ENCODE measurements around the gene MET.
"Not testable (repeated sequence)": the region's sequence is repeated elsewhere in the genome, so short reads cannot be mapped to it uniquely, and the experiment has no call there.

The MET gene

DNA sequence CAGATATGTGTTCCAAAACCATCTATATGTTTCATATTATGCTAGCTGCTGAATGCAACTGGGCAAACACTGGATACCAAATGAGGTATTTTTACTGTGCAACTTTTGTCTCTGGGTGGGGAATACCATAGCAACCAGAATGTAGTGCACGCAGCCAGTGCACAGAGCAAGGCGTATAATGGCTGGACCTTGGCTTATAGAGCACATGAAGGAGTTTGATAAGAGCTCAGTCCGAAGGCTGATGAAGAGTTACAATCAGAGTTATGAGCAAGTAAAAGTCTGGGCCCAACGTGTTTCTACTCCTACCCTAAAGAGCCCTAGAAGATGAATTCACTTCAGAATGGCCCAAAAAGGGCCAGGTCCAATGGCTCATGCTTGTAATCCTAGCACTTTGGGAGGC, 82.2 kb downstream of the MET start:
- no peak for DNase-seq

DNA sequence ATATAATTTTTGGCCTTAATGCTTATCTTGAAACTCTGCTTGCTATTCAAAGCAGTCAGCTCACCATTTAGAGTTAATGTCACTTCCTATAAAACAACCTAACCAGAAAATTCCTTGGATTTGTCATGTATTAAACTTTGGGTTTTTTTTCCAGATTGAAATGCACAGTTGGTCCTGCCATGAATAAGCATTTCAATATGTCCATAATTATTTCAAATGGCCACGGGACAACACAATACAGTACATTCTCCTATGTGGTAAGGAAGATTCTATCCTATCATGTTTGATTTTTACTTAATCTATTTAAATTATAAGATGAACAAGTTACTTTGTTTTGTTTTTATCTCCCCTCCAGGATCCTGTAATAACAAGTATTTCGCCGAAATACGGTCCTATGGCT, 85.3 kb downstream of the MET start:
- no peak for DNase-seq

DNA sequence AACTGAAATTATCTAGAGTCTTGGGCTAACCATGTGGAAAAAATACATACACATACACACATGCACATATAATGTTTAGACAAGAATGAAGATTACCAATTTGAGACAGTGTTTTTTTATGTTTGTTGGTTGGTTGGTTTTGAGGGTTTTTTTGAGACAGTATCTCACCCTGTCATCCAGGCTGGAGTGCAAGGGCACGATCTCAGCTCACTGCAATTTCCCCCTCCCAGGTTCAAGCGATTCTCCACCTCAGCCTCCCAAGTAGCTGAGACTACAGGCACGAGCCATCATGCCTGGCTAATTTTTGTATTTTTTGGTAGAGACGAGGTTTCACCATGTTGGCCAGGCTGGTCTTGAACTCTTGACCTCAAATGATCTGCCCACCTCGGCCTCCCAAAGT, 87.6 kb downstream of the MET start:
- DNase-seq, result not testable (repeated sequence)

DNA sequence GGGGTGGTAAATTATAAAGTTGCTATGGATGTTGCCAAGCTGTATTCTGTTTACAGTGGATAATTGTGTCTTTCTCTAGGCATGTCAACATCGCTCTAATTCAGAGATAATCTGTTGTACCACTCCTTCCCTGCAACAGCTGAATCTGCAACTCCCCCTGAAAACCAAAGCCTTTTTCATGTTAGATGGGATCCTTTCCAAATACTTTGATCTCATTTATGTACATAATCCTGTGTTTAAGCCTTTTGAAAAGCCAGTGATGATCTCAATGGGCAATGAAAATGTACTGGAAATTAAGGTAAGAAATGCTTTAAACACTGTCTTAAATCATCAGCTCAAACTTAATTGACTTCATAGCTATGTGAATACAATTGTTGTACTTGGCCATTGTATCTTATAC, 91.0 kb downstream of the MET start:
- DNase-seq, result no peak

DNA sequence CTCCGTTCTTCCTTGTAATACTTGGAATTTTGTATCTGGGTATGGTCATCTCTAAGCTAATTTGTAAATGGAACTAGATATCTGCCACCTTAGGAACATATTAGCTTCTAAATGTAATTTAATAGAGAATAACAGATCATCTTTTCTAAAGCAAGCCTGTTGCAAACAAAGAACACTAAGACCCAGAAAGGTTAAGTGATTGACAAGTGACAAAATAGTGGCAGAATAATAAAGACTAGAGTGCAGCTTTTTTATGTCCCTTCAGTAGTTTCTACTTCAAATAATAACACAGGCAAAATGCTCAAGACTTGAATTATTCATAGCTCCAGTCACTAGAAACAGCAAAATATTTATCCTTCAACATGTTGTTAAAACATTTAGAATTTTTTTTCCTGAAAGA, 91.7 kb downstream of the MET start:
- no peak for DNase-seq

DNA sequence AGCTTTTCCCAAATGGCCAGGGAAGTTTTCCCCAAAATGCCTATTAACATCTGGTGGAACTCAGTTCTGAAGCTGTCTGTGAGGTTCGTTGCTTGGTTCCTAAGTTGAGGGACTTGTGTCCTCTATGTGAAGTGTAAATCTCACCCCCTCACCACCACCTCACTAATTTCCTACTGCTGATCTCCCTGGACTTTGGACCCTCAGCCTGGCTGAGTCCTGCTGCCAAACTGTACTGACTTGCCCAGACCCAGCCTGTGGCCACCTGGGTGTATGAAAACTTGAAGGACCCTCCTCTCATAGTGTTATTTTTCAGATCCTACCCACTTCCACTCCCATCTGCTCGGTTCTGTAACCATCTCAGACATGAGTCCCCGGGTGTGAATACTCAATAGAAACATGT, 94.9 kb downstream of the MET start:
- no peak for DNase-seq

DNA sequence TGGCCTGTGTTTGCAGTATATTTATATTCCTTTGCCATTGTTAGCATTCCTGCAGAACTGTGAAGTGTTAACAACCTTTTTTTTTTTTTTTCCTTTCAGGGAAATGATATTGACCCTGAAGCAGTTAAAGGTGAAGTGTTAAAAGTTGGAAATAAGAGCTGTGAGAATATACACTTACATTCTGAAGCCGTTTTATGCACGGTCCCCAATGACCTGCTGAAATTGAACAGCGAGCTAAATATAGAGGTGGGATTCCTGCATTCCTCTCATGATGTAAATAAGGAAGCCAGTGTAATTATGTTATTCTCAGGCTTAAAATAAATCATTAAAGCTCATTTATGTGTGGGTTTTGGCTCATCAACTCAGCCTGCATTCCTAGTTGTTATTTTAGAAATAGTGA, 97.5 kb downstream of the MET start:
- DNase-seq, result no peak

DNA sequence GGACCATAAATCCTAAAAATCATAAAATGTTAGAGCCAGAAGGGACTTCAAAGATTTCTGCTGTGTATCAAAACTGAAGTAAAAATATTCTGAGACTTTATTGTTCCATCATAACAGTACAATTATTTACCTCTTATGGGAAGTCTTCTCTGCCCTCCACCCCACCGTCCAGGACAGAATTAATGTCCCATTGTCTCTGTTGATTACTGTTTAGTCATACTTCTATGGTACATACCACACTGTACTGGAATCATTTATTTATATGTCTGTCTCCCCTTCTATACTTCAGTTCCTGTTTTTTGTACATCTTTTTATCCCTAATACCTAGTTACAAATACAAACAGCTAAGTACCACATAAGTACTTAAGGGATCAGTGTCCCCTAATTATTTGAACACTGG, 98.9 kb downstream of the MET start:
- no peak for DNase-seq

DNA sequence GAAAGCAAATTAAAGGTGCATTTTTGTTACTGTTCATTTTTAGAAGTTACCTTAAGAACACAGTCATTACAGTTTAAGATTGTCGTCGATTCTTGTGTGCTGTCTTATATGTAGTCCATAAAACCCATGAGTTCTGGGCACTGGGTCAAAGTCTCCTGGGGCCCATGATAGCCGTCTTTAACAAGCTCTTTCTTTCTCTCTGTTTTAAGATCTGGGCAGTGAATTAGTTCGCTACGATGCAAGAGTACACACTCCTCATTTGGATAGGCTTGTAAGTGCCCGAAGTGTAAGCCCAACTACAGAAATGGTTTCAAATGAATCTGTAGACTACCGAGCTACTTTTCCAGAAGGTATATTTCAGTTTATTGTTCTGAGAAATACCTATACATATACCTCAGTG, 99.6 kb downstream of the MET start:
- DNase-seq, result no peak

DNA sequence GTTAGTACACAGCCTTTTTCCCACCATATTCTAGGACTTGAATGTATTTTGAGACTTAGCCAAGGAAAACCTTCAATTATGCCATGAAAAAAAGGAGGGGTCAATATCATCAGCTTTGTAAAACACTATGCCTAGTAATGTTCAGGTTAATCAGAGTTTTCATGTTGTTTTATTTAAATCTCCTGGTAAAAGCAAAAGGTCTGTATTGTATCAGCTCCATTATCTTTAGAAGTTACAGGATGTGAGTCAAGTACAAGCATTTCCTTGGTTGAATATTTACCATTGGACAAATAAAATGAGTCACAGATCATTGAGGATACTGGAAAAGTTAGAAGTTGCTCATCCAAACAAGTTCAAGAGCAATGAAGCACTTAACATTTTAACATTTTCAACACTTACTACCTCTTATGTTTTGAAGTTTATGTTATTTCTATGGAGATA, 100.4 kb downstream of the MET start:
- no peak for DNase-seq

DNA sequence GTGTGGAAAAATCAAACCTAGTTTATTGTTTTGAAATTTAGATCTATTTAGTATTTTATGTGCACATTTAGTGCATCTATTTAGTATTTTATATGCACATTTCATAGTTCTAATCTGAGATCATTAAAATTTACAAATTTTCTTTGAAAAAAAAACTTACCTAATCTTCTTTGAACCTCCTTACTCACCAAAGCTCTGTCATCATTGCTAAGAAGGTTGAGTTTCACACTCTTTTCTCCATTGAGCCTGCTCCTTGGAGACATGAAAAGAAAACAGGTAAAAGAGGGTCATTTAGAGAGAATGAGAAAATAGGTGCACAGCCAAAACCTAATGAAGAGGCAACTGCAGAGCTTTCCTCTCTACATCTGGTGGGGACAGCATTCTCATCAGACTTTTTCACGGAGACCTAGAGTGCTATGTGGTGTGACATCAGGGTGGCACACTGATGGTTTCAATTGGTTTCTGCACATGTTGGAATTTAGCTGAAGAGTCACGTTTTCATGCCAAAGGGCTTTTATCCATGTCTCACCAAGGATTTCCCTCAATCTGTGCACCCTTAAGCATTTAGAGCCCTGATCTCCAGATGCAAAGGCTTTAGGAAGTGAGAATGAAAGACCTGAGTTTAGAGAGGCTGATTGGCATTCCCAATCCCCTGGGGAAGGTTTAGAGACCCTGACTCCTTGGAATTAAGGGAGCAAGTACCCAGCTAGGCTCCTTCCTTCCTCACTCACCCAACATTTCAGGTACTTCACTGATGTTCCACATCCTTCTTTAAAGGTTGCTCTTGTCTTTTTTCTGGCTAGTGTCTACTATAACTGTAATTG, 101.1 kb downstream of the MET start:
- DNase-seq, result no peak

DNA sequence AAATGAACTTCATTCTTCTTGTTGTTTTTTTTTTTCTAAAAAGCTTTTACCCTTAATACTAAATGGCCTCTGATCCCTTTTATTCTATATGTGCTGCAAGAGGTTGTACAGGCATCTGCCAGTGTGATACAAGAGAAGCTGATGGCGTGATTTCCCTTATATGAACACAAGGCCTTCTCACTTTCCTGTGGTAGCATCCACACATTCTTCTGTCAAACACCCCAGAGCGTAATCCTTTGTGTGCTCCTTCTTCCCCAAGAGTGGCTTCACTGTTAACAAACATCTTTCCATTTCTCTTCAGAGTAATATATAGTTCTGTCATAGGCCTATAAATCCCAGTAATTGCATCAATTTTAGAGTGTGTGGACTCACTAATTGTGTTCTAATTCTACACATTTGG, 104.0 kb downstream of the MET start:
- no peak for DNase-seq

DNA sequence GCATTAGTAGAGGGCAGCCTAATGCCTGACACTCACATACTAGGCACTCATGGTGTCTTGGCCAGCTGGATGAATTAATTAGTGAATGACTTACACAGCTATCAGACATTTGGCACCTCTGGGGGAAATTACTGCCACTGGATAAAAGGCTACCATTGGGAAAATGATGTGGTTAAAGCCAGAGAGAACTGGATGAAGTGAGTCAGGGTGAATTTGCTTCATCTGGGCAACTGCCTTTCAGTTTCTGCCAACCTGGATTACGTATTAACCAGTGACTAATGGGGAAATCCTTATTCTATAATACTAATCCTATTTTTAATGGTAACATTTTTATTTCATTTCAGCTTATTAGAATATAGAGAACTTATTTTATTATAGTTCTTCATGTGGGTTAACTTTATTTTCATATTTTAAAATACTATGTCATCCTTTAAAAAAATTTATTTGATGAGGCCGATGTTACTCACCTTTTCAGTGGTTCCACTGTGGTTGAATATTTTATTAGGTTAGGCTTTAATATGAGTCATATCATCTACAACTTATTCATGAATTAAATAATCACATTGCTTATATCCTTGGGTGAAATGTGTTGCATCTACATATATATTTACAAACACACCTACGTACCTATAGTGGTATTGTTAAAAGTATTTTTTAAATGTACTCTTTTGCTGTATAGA, 104.8 kb downstream of the MET start:
- no peak for DNase-seq

DNA sequence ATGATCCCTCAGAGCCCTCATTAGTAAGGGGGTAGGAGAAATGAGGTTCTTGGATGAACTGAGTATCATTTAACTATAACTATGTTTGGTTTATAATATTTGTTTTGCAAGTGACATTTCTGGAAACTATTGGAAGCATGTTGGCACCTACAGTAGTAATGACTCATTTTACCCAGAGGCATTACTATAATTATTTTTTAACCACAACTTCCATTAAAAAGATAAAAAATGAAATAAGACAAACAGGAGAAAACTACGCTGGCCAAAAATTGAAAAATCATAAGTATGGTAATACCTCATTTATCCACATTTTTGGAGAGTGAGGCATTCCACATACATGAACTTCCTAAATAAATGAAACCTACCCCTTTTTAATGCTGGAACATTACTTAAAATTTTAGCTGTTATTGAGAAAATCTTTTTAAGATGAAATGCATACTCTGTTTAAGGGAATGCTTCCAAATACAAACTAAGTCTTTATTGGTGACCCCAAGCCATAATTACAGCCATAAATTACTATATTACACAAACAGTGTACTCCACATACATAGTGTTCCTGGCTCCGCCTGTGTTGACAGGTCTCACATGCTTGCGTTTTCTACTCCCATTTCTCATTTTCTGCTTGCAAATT, 105.8 kb downstream of the MET start:
- DNase-seq, result no peak

DNA sequence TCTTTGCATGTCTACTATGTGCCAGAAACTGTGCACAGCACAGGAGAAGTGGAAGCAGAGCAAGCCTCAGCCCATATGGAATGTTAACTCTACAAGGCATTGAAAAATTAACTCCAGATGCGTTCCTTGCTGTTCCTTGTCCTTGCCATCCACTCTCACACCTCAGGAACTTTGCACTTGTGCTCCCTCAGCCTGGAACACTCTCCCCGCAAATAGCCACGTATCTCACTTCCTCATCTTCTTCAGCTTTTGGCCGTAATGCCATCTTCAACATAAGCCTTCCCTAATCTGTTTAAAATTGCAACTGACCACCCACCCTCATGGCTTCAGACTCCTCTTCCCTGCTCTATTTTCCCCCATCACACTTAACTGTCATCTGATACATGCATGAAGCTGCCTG, 107.2 kb downstream of the MET start:
- DNase-seq, result no peak

DNA sequence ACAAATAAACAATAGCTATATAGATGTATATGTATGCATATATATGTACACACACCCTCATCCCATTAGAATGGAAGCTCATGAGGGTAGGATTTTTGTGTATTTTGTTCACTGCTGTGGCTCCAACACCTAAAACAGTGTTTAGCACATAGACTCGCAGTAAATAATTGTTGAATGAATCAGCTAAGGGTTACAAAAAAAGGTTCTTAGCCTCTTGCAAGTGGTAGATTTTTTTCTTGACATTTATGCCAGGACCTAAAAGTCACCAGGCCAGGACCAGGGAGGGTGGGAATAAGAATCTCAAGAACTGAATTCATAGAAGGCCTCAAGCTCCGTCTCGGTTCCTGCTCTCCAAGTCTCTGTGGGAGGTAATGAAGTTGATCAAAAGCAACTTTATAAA, 107.9 kb downstream of the MET start:
- no peak for DNase-seq

DNA sequence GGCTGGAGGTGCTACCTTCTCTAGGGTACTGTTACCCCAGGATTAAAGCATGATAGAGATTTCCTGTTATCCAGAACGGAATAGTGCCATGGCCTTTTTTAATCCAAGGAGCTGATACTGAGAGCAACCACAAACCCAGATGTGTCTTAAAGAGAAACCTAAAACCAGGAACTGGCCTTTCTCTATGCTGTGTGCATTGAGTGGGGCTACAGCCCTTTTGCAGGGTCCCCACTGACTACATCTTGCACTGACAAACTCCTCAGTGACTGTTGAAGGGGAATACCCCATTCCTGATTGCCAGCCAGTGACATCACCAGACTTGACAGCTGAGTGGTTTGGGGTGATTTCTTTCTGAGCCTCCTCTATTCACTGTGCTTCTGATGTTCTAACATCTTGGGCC, 108.5 kb downstream of the MET start:
- no peak for DNase-seq

DNA sequence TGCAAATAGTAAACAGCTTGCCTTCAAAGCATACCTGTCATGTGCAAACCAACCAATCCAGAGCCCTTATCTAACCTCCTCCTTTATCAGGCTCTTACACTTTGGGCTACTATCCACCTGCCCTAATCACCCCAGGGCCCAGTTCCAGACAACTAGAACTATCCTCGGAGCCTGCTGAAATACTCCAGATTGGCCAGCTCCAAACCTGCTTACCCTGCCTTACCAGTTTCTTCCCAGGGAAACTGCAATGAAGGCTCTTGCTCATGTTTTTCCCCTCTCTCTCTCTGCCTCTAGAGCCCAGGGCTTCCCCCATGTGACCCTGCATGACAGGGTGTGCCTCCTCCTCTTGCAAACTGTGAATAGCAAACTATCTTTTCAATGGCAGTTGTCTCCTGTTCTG, 109.0 kb downstream of the MET start:
- no peak for DNase-seq

DNA sequence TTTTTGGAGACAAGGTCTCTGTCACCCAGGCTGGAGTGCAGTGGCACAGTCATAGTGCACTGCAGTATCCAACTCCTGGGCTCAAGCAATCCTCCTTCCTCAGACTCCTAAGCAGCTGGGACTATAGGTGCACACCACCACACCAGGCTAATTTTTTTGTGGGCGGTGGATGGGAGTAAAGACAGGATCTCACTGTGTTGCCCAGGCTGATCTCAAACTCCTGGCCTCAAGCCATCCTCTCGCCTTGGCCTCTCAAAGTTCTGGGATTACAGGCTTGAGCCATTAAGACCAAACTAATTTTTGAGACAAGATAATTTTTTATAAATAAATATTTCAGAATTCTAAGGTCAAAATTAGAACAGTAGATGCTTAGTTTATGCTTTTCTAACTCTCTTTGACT, 109.6 kb downstream of the MET start:
- no peak for DNase-seq

DNA sequence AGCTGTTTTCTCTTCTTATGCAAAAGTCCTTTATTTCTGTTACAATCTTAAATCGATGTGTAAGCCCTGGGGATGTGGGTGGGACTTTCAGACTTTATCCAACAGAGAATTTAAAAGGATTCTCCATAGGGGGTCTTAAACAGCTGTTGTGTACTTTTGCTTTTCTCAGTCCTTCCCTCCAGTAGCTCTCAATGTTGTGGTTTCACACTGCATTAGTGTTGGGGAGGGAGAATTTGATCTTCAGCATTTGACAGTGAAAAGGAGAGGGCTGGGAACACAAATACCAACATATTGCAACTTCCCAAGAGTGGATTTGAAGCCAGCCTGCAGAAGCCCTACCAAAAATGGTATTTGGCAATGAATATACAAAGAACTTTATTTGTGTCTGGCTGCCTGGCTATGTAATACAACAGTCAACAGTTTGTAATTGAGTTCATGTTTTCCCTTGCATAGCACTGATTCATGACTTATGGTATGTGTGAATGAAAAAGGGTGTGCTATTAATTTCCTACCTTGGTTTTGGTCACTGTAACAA, 110.2 kb downstream of the MET start:
- no peak for DNase-seq

DNA sequence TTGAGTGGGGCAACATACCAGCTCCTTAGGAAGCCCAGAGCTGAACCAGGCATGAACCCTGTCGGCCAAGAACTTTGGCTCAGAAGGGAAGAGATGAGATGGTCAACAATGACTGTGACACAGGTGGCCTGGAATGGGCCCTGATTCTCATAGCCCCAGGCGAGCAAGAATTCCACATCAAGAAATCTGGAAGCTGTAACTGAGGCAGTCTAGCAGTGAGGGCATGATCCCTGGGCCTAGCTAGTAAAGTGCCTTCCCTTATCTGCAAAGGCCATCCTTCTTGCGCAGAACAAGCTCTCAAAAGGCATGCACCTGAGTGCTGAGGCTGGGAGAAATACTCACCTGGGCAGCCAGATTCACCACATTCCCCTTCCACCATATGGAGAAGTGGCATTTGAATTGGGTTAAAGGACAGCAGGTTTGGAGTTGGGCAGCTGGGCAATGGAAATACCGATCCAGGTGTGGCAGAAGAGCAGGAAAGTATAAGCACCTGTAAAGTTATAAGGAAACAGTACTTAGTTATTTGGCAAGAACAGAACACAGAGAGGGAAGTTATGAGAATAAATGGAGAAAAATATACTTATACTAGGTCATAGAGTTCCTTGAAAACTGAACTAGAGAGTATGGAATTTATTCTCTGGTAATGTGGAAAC, 111.8 kb downstream of the MET start:
- DNase-seq, result no peak

DNA sequence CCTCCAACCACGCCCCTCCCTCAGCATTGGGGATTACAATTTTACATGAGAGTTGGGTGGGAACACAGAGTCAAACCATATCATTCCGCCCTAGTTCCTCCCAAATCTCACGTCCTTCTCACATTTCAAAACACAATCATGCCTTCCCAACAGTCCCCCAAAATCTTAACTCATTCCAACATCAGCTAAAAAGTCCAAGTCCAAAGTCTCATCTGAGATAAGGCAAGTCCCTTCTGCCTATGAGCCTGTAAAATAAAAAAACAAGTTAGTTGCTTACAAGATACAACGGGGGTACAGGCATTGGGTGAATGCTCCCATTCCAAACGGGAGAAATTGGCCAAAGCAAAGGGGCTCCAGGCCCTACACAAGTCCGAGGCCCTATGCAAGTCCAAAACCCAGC, 112.7 kb downstream of the MET start:
- no peak for DNase-seq

DNA sequence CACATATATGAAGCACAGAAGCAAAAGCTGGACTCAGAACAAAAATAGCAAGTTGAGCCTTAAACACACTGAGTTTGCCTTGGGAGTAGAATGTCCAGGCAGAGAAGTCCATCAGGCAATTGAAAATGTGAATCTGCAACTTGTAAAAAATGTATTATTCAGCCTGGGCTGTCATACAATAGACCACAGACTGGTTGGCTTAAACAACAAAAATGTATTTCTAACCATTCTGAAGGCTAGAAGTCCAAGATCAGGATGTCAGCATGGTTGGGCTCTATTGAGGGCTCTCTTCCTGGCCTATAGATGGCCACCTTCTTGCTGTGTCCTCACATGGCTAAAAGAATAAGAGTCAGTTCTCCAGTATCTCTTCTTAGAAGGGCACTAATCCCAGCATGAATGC, 113.8 kb downstream of the MET start:
- DNase-seq, result no peak
